GM12891 (cell line): ENCODE measurements around the gene GRAMD1A.

Experiments
- DNase-seq: peaks from one replicate; pipeline ENCODE4 v3.0.0; 2011; ENCODE audit warnings: low spot score; ENCODE audit not compliant: insufficient read length
- FAIRE-seq: peaks from 2 replicates; lab custom pipeline; 2011; peaks lifted over from hg19 to GRCh38; lab: Jason Lieb, UNC
- PAX5 ChIP-seq: IDR thresholded peaks from 2 replicates; pipeline ENCODE4 v1.6.1; 2011; ENCODE audit warnings: low read length, moderate library complexity, mild to moderate bottlenecking; ENCODE audit not compliant: insufficient read depth, severe bottlenecking
- POLR2A ChIP-seq: IDR thresholded peaks from 2 replicates; pipeline ENCODE4 v1.6.1; 2011; ENCODE audit warnings: low read depth, low read length, control low read depth
- POLR2AphosphoS5 ChIP-seq: IDR thresholded peaks from 2 replicates; pipeline ENCODE4 v1.6.1; 2011; ENCODE audit warnings: low read depth, low read length, control low read depth
- POU2F2 ChIP-seq: IDR thresholded peaks from 2 replicates; pipeline ENCODE4 v1.6.1; 2011; ENCODE audit warnings: low read depth, mild to moderate bottlenecking, control low read depth, low read length, moderate library complexity
- SPI1 ChIP-seq: IDR thresholded peaks from 2 replicates; pipeline ENCODE4 v1.6.1; 2011; ENCODE audit warnings: low read depth, low read length, control low read depth
- TAF1 ChIP-seq: IDR thresholded peaks from 2 replicates; pipeline ENCODE4 v1.6.1; 2011; ENCODE audit warnings: low read depth, low read length, control low read depth

The GRAMD1A gene

DNA sequence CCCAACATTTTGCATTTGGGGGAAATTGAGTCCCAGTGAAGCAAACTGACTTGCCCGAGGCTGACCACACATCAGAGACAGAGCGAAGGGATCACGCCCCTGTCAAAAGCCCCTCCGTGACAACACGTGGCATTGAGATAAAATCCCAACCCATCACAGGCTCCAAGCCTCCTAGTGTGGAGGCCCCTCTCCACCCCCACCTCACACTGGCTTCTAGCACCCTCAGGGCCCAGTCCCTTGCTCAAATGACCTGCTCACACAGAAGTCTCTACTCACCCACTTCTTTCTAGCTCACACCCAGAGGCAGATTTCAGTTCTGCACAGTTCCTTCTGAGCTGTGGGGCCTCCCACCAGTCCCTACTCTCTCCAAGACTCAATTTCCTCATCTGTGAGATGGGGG, 51.7 kb downstream of the GRAMD1A start:
- no peak for DNase-seq
- TF ChIP-seq PAX5 (no peak), POLR2A (no peak), SPI1 (no peak), POLR2AphosphoS5 (no peak), POU2F2 (no peak), TAF1 (no peak)
- no peak for FAIRE-seq

DNA sequence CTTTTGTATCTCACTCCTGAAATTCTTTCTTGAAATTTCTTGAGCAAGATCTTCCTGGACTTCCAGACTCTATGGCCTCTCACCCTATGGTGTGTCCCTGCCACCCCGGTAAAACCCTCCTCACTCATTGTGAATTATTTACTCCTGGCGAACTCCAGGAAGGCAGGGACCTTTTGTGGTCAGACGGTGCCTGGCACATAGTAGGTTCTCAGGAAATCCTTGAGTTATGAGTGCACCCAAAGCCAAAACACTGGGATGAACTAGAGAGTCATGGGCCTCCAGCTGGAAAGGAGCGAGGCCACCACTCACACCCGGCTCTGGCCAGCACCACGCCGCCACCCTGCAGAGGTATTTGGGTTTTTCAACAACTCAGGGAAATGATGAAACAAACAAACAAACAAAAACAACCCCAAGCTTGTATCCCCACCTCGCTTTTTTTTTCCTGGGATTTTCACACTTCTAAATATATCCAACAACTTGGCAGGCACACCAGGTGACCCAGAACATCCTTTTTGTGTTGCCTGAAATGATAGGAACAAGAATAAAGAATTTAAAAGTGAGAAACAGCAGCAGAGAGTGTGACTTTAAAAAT, 52.6 kb downstream of the GRAMD1A start:
- DNase-seq, result no peak
- no peak for FAIRE-seq
- TF ChIP-seq POLR2AphosphoS5, result no peak
- no peak for TF ChIP-seq POU2F2
- TF ChIP-seq POLR2A, result no peak
- TF ChIP-seq SPI1, result no peak
- TF ChIP-seq TAF1, result no peak
- TF ChIP-seq PAX5, result no peak

DNA sequence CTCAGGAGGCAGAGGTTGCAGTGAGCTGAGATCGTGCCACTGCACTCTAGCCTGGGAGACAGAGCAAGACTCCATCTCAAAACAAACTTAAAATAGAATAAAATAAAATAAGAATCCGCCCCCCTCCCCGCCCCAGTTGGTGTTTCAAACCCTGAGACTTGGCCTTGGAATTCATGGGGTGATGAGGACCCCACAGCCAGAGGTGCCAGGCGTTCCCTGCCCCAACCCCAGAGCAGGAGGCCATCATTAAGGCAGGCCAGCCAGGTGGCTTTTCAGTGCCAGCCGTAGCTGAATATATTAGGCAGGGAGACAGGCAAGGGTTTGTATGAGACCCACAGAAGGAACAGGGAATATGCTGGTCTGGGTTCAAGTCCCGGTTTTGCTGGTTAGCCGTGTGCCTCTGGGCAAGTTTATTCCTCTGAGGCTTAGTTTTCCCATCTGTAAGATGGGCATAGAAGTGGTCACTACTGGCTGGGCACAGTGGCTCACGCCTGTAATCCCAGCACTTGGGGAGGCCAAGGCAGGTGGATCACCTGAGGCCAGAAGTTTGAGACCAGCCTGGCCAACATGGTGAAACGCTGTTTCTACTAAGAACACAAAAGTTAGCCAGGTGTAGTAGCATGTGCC, 53.7 kb downstream of the GRAMD1A start:
- TF ChIP-seq SPI1, result no peak
- no peak for TF ChIP-seq PAX5
- no peak for TF ChIP-seq POLR2AphosphoS5
- TF ChIP-seq POU2F2, result no peak
- no peak for TF ChIP-seq POLR2A
- DNase-seq, result no peak
- no peak for FAIRE-seq

DNA sequence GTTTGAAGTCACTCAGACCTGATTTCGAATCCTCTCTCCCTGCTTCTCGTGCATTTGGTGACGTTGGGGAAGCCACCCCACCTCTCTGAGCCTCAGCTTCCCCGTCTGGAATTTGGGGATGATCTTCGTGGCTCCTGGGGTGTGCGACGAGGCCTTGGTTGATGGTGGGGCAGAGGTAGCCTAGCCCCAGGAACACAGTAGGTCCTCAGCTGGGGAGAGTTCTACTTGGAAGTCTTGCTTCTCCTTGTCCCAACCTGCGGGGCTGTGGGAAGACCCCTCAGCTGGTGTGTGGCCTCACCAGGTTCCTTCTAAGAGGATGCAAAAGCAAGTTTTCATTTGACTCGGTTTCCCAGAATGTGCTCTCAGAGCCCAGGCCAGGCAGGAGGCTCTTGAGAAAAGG, 54.5 kb downstream of the GRAMD1A start:
- TF ChIP-seq POLR2A (no peak), SPI1 (no peak), PAX5 (no peak), POLR2AphosphoS5 (no peak), POU2F2 (no peak), TAF1 (no peak)
- FAIRE-seq, result no peak
- no peak for DNase-seq

DNA sequence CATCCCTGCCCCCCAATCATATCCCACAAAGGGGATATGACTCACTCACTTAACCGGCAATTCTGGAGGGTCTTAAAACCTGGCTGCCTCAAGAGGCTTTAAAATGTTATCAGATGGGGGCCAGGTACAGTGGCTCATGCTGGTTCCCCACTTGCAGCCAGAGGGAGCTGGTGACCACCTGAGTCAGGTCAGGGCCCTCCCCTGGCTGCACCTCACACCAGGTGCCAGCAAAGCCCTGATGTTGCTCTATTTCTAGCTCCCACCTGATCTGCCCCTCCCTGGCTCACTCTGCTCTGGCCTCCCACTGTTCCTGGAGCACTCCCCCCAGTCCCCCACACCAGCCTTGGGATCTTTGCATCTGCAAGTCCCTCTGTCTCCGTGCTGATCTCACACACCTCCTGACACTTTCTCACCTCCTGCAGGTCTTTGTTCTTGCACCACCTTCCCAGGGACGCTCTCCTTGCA, 55.6 kb downstream of the GRAMD1A start:
- no peak for FAIRE-seq
- no peak for DNase-seq

DNA sequence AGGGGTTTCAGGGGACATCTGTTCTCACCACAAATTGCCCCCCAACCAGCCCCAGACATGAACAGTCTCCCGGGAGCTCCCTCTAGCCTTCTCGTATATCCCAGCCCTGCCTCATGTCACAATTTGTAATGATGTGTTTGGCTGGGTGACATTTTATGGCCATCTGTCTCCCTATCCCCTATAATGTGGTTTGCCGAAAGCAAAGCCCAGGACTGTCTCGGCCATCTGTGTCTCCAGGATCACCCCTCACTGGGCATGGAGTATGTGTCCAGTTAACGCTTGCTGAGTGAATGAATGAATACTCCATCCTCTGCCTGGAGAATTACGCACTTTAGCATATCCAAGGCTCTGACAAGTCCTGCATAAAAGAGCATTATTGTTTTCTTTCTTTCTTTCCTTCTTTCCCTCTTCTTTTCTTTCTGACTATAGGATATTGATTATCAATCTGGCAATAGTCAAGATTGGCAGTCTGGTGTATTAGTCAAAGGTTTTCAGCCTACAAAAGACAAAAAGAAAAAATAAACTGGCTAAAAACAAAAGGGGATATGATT, 56.5 kb downstream of the GRAMD1A start:
- TF ChIP-seq POLR2AphosphoS5 (no peak), PAX5 (no peak), POU2F2 (no peak), TAF1 (no peak), SPI1 (no peak), POLR2A (no peak)
- DNase-seq, result no peak
- FAIRE-seq, result no peak

More for the DNA sequence above, 55.6 kb downstream of the GRAMD1A start:
- TF ChIP-seq POLR2AphosphoS5, result no peak
- no peak for TF ChIP-seq PAX5
- no peak for TF ChIP-seq POLR2A
- TF ChIP-seq POU2F2, result no peak
- no peak for TF ChIP-seq TAF1
- TF ChIP-seq SPI1, result no peak

DNA sequence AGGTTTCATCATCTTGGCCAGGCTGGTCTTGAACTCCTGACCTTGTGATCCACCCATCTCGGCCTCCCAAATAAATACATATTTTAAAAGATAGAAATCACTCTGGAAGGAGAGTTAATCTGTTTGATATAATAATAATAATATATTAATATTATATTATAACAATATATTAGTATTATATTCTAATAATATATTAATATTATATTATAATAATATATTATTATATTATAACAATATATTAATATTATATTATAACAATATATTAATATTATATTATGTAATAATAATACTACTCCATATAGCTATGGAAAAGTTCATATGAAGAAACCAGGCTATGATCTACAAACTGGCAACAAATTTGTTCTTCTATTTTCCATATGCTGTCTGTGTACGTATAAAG, 58.2 kb downstream of the GRAMD1A start:
- TF ChIP-seq POU2F2, result no peak
- no peak for TF ChIP-seq PAX5
- no peak for TF ChIP-seq SPI1
- no peak for TF ChIP-seq TAF1
- TF ChIP-seq POLR2A, result no peak
- TF ChIP-seq POLR2AphosphoS5, result no peak
- no peak for DNase-seq
- no peak for FAIRE-seq

DNA sequence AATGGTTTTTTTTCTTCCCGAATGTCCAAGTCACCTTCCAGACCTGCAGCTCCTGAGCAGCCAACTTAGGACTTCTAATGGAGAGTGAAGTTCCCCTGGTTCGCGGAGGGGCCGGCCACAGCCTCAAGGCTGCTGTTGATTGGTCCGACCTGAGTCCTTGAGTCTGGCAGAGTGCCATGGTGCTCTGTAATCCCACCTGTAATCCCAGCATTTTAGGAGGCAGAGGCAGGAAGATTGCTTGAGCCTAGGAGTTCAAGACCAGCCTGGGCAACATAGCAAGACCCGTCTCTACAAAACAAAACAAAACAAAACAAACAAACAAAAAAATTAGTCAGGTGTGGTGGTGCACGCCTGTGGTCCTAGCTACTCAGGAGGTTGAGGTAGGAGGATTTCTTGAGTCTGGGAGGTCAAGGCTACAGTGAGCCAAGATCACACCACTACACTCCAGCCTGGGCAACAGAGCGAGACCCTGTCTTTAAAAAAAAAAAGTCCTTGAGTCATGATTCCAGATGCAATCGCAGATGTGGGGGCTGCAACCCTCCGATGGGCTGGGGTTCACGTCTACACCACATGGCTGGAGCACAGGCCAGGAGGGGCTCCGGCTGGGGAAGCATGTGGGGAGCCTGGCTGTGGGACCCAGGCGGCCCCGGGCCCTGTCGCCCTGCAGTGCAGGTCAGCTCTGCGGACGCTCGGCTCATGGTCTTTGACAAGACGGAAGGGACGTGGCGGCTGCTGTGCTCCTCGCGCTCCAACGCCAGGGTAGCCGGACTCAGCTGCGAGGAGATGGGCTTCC, 59.1 kb downstream of the GRAMD1A start:
- FAIRE-seq (no peak), DNase-seq (no peak)
- TF ChIP-seq SPI1, result no peak
- no peak for TF ChIP-seq POU2F2
- no peak for TF ChIP-seq TAF1
- no peak for TF ChIP-seq PAX5
- TF ChIP-seq POLR2AphosphoS5, result no peak
- TF ChIP-seq POLR2A, result no peak

DNA sequence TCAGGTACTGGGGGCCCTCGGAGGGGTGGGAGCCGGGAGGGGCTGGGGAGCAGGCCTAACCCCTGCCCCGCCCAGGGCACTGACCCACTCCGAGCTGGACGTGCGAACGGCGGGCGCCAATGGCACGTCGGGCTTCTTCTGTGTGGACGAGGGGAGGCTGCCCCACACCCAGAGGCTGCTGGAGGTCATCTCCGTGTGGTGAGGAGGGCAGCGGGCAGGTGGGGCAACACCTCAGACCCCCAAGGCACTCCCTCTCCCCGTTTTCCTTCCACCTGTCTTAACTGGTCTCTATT, 59.6 kb downstream of the GRAMD1A start:
- TF ChIP-seq PAX5, result no peak
- TF ChIP-seq TAF1, result no peak
- TF ChIP-seq POLR2AphosphoS5, result no peak
- TF ChIP-seq POLR2A, result no peak
- TF ChIP-seq POU2F2, result no peak
- no peak for TF ChIP-seq SPI1
- no peak for FAIRE-seq
- no peak for DNase-seq
